Fibroblast of pulmonary artery (primary cell): ENCODE results near the gene KLHL36.
A peak's percentile ranks its signal among the peaks of the same experiment; 100 is the strongest.

Experiments used
- DNase-seq: peaks from one replicate; pipeline ENCODE4 v3.0.0-alpha.2; 2010; ENCODE audit warnings: low read depth
- H3K4me3 ChIP-seq: replicated peaks from 2 replicates; pipeline ENCODE4 v1.5.1; 2011; ENCODE audit warnings: low read depth, mild to moderate bottlenecking, control low read depth, low read length, moderate library complexity
- CTCF ChIP-seq: IDR thresholded peaks from 2 replicates; pipeline ENCODE4 v1.5.1; 2011; ENCODE audit warnings: mild to moderate bottlenecking, control low read depth, low read length, inconsistent platforms; ENCODE audit errors: missing control alignments

KLHL36 gene

GRCh38 chr16:84670063-84670462 lies 21.8 kb downstream of the KLHL36 start:
- DNase-seq: no peak
- TF ChIP-seq CTCF: no peak
- H3K4me3 ChIP-seq: no peak overlapping the region

- H3K4me3 ChIP-seq: no peak overlapping the region
- peak; percentile 76 for DNase-seq
- TF ChIP-seq CTCF: peak; percentile 94
Measured at GRCh38 chr16:84672276-84673202, 24.2 kb downstream of the KLHL36 start.

GRCh38 chr16:84673203-84673535 lies 24.9 kb downstream of the KLHL36 start:
- H3K4me3 ChIP-seq: no peak overlapping the region
- no peak for DNase-seq
- no peak for TF ChIP-seq CTCF

- no peak for DNase-seq
- no peak overlapping the region for H3K4me3 ChIP-seq
- no peak for TF ChIP-seq CTCF
Measured at GRCh38 chr16:84673561-84673960, 25.2 kb downstream of the KLHL36 start.

- no peak for DNase-seq
- no peak for TF ChIP-seq CTCF
- no peak overlapping the region for H3K4me3 ChIP-seq
Measured at GRCh38 chr16:84675423-84675822, 27.1 kb downstream of the KLHL36 start.

- no peak for DNase-seq
- H3K4me3 ChIP-seq: no peak overlapping the region
- TF ChIP-seq CTCF: no peak
Measured at GRCh38 chr16:84675884-84676283, 27.6 kb downstream of the KLHL36 start.
